HG03108 (cell line): ENCODE results near the gene CD81.
"Not testable (repeated sequence)": the region's sequence is repeated elsewhere in the genome, so short reads cannot be mapped to it uniquely, and the experiment has no call there.

Experiments used
- ATAC-seq: cut with Tn5 transposase; IDR thresholded peaks from one replicate; pipeline ENCODE4 v1.9.1; 2021; ENCODE audit warnings: moderate library complexity; ENCODE audit not compliant: unreplicated experiment

CD81 gene

GRCh38 chr11:2376751-2377451 lies at the start of gene CD81:
Gene CD81, plus strand, starts transcription at chr11:2377310. Its CDS starts 240 bp downstream, at chr11:2377550.
- no peak for ATAC-seq

DNA sequence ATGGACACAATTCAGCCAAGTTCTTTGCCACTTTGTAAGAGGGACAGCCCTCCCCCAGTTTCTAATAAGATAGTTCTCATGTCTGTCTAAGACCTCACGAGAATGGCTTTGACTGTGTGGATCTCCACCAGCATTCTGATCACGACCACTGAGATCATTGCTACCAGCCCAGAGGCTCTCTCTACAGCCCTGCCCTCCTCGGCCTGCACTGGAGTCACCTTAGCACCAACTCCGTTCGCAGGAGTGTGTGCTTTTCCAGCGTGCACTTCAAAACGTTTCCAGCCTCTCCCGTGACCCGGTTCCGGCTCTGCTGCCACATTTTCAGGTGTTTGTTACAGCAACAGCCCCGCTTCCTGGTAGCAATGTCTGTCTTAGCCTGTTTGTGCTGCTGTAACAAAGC lies 49.1 kb upstream of the CD81 start:
- ATAC-seq: no peak

DNA sequence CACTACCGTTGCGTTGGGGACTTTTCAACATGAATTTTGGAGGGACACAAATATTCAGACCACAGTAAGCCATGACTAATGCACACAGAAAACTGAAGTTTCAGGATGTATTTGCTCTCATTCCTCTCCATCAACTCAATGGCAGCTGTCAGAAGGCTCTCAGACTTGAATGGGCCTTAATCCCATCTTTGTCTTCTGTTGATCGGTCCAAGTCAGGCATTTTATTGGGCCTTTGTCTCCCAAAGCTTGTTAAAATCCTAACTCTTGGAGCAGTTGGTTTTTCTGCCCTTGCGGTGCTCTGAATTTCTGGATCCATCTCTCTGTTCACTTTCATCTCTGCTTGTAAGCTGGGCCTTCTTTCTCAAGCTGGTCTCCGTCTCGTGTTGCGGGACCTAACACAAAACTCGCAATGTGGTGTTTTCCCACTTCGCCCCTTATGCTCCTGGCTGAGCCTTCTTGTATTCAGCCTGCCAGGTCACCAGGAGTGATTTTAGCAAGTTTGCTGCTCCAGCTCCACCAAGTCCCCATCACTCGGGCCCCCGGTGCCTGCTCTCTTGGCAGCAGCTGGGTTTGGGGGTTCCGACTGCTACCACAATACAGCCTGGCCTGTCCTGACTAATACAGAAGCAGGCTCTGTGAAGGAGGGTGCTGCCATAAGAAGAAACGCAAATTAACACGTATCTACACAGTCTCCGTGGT lies 48.3 kb upstream of the CD81 start:
- ATAC-seq: no peak

- no peak for ATAC-seq
Observed at GRCh38 chr11:2329551-2329950, 47.6 kb upstream of the CD81 start.

GRCh38 chr11:2330696-2331095 lies 46.4 kb upstream of the CD81 start:
- no peak for ATAC-seq

- no peak for ATAC-seq
Observed at GRCh38 chr11:2331404-2331803, 45.7 kb upstream of the CD81 start.

- ATAC-seq: not testable (repeated sequence)
Observed at GRCh38 chr11:2332569-2332968, 44.5 kb upstream of the CD81 start.

- not testable (repeated sequence) for ATAC-seq
Observed at GRCh38 chr11:2333486-2334205, 43.5 kb upstream of the CD81 start.

- ATAC-seq: not testable (repeated sequence)
Observed at GRCh38 chr11:2335286-2335685, 41.8 kb upstream of the CD81 start.

DNA sequence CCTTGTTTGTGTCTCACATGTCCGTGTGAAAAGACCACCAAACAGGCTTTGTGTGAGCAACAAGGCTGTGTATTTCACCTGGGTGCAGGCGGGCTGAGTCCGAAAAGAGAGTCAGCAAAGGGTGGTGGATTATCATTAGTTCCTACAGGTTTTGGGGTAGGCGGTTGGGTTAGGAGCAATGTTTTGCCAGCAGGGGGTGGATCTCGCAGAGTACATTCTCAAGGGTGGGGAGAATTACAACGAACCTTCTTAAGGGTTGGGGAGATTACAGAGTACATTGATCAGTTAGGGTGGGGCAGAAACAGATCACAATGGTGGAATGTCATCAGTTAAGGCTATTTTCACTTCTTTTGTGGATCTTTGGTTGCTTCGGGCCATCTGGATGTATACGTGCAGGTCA lies 38.4 kb upstream of the CD81 start:
- ATAC-seq: not testable (repeated sequence)

GRCh38 chr11:2342557-2342956 lies 34.6 kb upstream of the CD81 start:
- no peak for ATAC-seq

DNA sequence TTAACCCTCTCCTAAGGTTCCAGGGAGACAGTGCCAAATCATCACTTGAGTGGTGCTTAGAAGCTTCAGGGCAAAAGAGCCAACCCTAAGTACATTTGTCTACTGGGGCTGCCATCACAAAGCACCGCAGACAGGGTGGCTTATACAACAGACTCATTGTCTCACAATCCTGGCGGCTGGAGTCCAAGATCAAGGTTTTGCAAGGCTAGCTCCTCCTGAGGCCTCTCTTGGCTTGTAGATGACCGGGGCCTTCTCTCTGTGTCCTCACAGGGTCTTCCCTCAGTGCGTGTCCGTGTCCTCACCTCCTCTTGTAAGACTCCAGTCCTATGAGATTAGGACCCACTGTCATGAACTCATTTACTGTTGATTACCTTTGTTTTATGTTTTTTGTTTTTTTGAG lies 34.1 kb upstream of the CD81 start:
- no peak for ATAC-seq

- ATAC-seq: no peak
Observed at GRCh38 chr11:2343502-2343901, 33.6 kb upstream of the CD81 start.

DNA sequence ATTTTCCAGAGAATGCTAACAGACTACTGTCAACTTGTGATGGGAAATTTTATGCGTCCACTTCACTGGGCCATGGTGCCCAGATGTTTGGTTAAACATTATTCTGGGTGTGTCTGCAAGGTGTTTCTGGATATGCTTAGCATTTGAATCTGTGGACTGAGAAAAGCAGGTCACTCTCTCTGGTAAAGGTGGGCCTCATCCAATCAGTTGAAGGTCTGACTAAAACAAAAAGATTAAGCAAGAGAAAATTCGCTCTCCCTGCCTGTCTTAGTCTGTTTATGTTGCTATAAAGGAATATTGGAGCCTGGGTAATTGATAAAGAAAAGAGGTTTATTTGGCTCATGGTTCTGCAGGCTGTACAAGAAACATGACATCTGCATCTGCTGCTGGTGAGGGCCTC lies 32.1 kb upstream of the CD81 start:
- no peak for ATAC-seq

GRCh38 chr11:2346014-2346413 lies 31.1 kb upstream of the CD81 start:
- ATAC-seq: no peak

DNA sequence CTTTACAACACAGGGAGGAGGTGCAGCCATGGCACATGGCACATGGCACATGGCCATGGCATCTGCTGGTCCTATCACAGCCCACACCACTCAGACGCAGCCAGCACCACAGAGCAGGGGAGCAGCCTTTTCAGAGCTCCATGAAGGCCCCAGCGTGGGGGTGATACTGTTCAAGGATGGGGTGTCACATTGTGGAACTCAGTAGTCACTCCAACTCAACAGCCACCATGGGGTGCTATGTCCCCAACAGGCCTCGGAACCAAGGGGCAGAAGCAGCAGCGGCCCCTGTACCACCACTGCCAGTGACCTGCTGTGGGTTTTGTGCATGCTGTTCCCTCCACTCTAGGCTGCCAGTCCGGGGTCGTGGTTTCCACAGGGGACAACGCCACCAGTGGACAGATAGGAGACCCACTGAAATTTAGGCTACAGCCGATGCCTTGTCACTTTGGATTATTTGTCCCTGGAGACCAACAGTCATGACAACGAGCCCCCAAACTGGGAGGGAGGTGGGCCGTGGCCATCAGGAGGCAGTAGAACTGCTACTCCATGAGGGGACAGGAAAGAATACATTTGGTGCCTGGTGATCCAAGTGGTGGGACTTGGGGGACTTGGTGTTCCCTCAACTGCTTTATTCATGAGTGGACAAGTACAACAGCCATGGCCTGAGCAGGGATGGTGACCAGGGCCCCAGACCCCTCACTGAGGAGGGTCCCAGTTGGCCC lies 30.4 kb upstream of the CD81 start:
- ATAC-seq: no peak

- ATAC-seq: no peak
Observed at GRCh38 chr11:2347308-2347830, 29.7 kb upstream of the CD81 start.

DNA sequence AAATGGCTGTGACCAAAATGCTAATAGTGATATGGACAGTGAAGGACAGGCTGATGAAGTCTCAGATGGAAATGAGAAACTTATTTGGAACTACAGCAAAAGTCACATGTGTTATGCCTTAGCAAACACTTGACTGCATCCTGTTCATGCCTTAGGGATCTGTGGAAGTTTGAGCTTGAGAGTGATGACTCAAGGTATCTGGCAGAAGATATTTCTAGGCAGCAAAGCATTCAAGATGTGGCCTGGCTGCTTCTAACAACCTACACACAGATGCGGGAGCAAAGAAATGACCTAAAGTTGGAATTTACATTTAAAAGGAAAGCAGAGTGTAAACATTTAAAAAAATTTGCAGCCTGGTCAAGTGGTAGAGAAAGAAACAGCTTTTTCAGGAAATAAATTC lies 28.1 kb upstream of the CD81 start:
- ATAC-seq: no peak

GRCh38 chr11:2351701-2352100 lies 25.4 kb upstream of the CD81 start:
- no peak for ATAC-seq

GRCh38 chr11:2352420-2352819 lies 24.7 kb upstream of the CD81 start:
- no peak for ATAC-seq

DNA sequence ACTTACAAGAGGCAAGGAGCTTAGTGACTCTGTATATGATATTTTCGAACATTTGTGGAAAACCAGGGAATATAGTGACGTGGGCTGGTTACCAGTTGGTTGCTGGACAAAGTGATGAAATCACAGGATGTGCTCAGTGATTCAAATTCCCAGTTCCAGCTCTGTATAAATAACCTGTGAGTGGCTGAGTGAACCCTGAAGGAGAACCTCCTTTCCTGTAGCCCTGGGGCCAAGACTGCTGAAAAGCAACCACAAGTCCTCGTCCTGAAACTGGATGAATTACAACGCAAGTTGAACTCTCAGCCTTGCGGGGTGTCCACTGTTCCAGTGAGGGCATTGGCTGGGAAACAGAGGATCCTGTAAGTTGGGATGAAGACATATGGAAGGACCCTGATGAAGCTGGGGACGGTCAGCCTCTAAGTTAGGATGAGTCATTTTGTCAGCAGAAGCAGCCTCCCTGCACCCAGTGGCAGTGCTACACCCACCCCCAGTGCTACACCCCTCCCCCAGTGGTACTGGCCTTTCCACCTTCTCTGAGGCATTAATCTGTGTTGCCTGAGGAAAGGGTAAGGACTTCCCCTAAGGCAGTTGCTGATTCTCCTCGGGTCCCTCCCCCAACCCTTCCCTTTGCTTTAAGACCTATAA lies 22.0 kb upstream of the CD81 start:
- ATAC-seq: no peak
